Measurements from ENCODE around the gene GASK1B.

- TF ChIP-seq CTCF (conservative IDR thresholded peaks at IDR 0.05; ENCODE audit: low read length) (no peak), EZH2phosphoT487 (IDR thresholded peaks at IDR 0.05; ENCODE audit: borderline replicate concordance, low read depth, low read length) (no peak)
Observed at GRCh38 chr4:158164768-158165213, 8.0 kb downstream of the GASK1B start.
